DMS114 treated with DMSO at 0.1 percent for 48 hours (cell line): Measurements from ENCODE around the gene CYFIP2.

Source experiments
- DNase-seq: peaks from one replicate; lab custom pipeline; 2025; ENCODE audit not compliant: unreplicated experiment; lab: John Stamatoyannopoulos, UW

CYFIP2 gene

DNA sequence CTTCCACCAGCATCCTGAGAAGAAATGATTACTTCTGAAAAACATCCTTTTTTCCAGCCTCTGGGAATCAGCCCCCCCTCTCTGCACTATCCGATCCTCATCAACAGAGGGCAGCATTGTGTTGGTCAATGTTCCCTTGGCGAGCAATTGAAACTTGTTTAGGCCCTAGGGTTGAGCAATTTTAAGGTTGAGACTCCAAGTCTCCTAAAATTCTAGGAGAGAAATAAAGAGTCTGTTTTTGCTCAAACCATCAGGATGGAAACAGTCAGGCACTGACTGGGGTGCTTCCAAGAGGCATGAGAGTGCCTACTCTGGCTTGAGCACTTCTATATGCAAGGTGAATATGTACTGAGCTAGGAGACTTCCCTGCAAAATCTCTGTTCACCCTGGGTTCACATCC is 12.4 kb upstream of the CYFIP2 start:
- DNase-seq: peak; percentile 14

DNA sequence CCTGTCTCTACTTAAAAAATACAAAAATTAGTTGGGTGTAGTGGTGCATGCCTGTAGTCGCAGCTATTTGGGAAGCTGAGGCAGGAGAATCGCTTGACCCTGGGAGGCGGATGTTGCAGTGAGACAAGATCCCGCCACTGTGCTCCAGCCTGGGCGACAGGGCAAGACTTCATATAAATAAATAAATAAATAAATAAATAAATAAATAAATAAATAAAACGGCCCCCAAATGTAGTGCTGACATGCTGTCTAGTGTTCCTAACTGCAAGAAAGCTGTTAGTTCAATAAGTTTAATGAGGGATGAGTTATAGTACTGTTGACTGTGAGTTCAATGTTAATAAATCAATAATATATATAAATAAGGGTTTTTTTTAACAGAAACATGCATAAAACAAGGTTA is 7.5 kb upstream of the CYFIP2 start:
- DNase-seq: no peak

DNA sequence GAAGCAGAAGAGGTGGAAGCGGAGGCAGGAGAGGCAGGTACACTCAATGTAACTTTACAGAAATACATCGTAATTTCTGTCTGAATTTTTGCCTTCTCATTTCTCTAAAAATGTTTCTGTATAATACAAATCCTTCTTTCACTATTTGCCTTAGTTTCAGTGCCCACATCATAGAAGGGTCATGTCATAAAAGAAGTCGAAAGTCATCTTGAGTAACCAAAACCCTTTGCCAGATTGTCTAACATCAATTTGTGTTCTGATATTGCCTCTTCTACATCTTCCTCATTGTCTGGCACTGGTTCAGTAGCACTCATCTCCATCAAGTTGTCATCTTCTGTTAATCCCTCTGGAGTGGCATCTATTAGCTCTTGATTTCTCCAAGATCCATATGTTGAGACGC is 6.2 kb upstream of the CYFIP2 start:
- no peak for DNase-seq

DNA sequence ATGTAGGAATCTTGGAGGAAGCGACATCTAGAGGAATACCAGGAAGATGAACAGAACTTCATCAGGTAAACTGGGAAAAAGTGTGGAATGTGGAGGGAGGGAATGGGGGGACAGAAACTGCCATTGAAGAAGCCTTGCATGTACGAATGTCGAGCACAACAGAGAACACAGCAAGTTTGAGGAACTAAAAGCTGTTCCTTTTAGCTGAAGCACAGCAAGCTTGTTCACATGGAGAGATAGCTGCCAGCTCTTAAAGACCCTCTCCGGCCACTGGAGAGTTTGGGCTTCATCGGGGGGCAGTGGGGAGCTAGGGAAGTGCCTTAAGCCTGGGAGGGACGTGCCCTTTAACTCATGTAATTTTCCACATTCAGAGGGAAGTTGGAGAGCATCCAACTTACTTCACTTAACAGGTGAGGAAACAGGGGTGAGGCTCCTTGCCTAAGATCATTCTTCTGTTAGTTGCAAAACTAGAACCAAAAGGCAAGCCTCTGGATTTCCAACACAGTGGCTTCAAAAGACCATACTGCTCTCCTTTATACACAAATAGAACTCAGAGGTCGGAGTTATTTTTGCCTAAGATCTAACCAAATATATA is 2.3 kb upstream of the CYFIP2 start:
- no peak for DNase-seq

DNA sequence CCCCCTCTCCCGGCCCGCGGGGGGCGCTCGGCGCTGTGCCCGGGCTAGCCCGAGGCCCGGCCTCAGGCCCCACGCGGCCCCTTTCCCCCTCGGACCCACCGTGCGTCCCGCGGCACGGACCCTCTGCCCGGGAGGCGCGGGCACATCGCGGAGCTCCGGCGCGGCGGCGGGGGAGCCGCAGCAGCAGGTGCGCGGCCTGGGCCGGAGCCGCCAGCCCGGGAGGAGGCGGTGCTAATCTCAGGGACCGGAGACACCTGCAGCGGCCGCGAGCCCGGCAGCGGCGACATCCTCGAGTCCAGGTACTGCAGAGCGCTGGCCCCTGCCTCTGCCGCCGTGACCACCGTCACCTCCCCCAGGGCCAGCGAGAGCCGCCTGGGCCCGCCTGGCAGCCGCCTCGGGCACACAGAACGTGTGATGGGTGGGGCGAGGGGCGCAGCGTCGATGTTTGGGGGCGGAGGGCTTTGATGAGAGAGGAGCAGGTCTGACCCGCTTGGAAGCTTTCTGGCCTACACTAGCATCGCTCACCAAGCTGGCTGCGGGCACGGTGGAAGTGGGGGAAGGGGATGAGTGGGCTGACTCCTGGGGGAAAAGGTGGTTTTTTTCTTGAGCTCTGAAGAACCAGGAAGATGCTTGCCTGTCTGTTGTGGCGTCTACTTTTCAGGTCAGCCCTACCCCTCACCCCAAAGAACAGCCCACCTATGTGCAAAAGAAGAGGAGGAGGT is 524 bp downstream of the CYFIP2 start:
- no peak for DNase-seq

DNA sequence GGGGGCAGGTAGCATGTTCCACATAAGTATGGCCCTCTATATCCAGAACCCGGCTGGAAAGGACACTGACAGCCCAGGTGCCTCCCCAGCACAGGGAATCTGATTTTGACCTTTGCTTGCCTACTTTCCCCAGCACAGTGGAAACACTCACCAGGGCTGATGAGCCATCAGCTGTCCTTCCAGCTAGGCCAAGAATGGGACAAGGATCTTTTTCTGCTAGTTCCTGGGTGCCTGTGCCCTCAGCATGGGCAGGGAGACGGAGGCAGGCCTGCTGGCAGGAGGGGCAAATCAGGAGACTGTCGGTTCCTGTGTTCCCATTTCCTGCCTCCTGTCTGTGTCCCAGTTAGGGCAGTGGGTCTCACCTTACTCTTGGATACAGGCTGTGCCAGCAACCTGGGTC is 1.1 kb downstream of the CYFIP2 start:
- DNase-seq: no peak

DNA sequence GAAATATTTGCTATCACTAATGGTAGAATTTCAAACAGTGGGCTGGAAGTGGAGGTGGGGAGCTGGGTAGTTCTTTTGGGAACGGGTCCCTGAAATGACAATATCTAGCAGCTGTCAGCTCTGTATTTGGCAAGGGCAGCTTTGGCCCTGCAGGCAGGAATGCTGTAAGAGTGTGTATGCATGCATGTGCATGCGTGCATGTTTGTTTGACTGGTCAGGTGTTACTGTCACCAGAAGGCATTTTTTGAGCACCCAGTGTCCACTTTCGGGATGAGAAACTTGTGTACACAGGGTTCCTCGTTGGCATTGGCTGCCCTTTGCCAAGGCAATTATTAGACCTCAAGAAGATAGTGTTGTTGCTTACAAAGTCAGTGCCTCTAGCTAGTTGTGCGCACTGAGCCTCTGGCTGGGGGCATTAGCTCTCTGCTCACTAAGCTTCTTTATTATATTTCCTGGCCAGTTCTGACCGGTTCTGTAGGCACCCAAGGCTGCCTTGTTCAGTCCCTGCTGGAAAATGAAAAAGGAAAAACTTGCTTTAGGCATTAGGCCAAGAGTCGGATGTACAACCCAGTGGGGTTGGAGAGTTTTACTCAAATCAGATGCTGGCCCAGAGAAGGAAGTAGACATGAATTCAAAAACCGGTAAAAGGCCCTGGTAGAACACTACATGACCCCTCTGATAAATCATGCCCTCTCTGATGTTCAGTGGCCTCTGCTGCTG is 2.0 kb downstream of the CYFIP2 start:
- DNase-seq: no peak

DNA sequence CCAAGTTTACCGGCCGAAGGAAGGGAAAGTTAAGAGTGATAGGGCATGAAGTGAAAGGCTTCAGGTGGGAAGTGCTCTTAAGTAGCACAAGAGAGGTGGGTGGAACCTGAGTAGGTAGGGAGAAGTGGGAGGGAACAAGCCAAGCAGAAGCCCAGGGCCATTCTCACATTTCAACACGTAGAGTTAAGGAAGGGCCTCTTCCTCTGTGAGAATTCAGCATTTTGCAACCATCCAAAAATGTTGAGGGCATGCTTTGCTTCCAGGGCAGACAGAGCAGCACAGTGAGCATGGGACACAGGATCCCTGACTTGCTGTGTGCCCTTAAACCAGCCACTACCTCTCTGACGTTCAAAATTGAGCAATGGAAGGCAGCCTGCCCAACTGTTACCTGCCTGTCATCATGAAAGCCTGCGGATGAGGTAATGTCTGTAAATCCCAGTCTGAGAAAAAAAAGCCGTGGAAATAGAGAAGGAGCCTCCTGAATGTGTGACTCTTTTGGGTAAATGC is 3.3 kb downstream of the CYFIP2 start:
- DNase-seq: no peak

DNA sequence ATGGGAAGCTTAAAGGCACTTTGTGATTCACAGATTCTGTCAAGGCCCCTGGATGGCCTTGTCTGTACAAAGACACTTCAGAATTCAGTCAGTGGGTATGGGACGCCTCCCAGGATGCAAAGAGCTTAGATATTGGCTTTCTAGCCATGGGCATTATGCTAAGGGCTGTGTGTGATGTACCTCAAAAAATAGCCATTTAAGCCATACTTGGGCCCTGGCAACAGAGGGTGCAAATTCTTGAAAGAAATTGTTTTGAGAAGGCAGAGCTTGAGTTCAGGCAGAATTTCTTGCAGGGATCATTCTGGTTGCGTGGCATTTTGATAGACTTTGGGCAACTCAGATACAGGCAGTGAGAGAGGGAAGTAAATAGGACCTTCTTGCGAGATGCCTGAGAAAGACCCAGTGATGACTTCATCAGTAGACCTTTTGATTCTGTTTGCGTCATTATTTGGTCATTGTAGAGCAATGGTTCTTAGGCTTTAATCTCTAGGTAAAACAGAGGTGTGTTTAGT is 3.9 kb downstream of the CYFIP2 start:
- DNase-seq: no peak

DNA sequence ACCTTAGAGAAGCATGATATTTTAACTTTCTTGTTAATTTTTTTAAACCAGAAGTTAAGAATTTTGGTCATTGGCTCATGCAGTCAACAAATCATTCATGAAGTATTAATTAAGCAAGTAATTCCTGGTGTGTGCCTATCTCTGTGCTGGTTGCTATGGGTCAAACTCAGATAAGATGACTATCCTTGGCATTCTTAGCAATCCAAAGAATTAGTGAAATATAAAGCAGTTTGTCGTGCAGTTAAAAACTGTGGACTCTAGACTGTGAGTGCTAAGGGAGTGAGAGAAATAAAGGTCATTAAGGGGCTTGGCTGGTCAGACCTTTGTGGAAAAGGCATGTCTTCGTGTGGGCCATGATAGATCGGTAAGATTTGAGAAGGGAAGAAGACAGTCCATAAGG is 4.8 kb downstream of the CYFIP2 start:
- DNase-seq: no peak

DNA sequence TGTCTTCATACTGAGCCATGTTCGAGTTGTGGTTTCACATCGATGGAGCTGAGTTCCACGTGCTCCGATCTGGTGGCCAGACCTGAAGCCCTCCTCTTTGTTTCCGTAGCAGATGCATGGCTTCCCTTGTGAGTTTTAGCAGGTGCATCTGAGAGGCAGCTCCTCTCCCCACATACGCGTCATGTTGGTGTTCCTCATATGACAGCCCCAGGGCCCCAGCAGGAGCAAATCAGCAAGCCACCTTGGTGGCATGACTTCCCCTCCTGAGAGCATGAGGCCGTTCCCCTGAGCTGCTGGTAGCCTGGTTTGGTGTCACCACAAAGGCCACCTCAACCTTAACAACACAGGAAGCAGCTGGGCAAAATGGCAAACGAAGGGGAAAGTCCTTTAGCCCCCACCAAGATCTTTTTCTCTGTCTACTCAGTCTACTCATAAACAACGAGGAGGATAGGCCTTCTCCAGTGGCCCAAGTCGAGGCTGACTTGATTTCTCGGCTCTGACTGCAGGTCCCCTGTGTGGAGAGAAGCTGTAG is 5.9 kb downstream of the CYFIP2 start:
- no peak for DNase-seq

DNA sequence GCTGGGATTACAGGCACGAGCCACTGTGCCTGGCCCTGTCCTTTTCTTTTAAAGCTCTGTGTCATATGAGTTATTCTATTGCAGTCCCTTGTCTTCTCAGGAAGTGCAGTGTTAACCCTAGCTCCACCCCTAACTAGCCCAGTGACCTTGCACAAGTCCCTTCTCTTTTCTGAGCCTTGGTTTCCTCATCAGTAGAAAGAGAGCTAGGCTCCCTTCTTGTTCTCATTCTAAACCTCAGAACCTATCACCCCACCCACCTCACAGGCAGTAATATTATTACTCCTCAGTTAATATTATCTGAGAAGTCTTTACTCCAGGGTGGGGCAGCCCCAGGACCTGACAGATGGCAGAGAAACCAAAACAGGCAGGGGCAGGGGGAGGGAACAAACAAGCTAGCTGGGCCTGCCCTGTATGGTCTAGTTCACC is 7.2 kb downstream of the CYFIP2 start:
- DNase-seq: no peak

DNA sequence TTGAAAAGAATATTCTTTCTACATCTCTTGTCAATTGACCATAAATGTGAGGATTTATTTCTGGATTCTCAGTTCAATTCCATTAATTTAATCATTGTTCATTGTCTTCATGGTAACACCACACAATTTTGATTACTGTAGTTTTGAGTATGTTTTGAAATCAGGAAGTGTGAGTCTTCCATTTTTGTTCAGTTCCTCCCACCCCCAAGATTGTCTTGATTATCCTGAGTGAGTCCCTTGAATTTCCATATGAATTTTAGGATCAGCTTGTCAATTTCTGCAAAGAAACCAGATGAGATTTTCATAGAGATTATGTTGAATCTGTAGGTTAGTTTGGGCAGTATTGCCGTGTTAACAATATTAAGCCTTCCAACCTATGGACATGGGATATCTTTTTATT is 9.5 kb downstream of the CYFIP2 start:
- DNase-seq: no peak

DNA sequence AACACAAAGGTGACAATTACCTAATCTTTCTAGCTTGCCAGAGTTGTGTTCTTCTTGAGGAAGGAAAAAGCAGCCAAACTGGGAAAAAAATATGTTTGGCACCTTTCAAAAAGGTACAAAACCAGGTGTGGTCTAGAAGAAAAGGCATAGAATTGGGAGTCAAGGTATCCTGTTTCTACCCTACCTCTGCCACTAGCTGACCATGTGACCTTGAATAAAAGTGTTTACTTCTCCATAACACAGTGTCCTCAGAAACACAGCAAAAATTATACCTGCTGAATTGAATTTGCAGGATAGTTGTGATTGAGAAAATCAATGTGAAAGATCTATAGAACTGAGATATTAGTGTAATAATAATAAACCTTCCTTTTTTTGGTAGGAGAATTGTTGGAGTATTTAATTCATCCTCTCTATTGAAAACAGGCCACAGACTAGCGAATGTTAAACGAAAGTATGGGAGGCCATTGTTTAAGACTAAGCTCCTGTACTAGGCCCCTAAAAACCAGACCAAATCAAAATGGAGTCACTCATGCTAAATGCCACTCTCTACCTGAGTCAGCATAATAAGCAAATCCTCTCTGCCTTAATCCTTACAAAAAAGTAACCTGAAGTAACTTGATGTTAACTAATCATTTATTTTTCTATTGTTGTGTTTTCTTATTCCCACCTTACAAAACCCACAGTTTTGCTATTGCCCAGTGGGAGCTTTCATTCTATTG is 12.6 kb downstream of the CYFIP2 start:
- DNase-seq: no peak

DNA sequence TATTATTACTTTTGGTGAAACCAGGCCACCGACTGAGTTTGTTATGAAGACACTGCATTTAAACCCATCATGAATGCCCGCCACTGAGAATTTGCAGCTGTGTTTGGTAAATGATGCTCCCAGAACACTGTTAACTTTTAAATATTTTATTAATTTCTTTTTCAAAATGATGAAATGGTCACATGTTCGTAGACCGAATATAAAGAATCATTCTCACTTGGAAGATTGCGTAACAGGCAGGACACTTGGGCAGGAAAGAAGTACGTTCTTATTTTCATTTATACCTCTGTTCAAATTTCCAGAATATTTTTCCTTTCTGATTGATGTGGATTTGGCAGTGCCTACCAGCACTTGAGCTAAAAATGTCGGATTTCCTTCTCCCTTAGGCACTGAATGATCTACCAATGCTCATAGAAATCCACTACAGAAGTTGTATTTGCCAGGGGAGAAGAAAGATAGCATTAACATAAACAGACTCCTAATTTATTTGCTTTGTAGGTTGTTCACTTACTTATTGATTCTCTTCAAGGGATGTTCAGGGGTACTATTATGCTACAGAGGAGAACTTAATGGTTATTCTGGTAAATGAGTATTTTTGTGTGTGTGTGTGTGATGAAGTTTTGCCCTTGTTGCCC is 13.8 kb downstream of the CYFIP2 start:
- no peak for DNase-seq

DNA sequence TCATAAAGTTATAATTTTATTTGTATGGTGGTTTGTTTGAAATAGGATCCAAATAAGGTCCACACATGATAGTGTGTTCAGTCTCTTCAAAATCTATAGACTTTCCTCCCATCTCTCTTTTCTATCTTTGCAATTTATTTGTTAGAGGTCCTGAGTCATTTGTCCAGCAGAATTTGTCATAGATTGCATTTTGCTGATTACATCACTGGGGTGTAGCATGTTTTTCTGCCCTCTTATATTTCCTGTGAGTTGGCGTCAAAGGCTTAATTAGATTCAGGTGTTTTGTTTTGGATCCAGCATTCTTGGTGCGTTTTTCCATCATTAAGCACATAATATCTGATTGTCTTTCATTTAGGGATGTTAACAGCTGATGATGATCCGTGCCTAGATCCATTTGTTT is 15.0 kb downstream of the CYFIP2 start:
- DNase-seq: no peak

DNA sequence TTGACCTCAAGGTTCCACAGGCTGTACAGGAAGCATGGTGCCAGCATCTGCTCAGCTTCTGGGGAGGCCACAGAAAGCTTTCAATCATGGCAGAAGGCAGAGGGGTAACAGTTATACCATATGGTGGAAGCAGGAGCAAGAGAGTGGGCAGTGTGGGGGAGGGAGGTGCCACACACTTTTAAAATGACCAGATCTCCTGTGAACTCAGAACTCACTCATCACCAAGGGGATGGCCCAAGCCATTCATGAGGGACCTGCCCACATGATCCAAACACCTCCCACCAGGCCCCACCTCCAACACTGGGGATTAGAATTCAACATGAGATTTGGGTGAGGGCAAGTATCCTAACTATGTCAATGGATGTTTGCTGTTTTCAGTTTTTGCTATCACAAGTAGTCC is 16.2 kb downstream of the CYFIP2 start:
- DNase-seq: no peak

DNA sequence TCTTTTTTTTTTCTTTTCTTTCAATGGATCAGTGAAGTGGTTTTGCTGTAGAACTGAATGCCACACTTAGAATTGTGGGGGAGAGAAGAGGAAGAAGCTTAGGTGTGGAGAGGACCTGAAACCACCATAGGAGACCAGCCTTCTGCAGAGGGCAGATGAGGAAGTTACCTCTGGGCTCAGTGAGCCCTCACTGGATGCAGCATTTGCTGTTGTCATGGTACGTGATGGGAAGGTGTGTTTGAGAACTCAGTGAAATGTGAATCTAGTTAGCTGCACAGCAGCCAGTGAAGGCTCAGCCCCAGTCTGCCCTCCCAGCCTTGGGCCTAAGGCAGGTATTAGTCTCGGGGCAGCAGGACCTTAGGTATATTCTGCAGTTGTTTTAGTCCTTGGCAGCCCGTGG is 17.5 kb downstream of the CYFIP2 start:
- no peak for DNase-seq

DNA sequence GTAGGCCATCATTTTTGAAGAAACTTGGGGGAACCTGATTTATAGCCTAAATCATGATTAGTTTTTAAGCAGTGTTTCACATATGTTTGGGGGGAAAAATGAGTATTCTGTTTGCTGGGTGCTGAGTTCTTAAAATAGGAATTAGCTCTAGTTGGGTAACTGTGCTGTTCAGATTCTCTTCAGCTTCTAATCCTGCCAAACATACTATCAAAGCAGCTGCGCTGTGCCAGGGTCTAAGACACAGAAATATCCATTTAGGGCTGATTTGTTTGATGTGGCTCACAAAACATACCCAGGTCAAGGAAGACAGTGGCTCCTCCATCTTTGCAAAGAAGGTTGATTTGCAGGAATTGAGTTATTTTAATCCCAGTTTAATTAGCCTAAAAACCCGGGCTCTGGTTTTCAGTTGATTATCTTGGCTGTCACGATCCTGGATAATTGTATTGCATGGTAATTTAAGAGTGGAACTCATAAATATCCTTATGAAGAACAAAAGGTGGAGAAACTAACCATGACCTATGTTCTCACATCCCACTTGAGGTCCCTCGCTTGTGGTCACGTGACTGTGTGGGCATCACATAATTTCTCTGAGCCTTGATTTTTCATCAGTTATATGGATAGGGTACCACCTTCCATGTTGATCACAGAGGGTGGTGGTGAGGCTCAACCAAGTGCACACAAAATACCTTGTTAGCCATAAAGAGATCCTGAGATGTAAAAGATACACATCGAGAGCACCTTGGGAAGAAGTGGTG is 18.7 kb downstream of the CYFIP2 start:
- DNase-seq: no peak
